ENCODE measurements around the gene CREG1.

GRCh38 chr1:167542109-167543032, 11.2 kb downstream of the CREG1 start:
- no peak for TF ChIP-seq POLR2AphosphoS5 (IDR thresholded peaks at IDR 0.05; ENCODE audit: low read depth, low read length)
- no peak for TF ChIP-seq POLR2A (IDR thresholded peaks at IDR 0.05; ENCODE audit: low read depth, low read length)

Data from GM12892 (cell line).